ENCODE results near the gene ZNF317.
A peak's percentile ranks its signal among the peaks of the same experiment; 100 is the strongest.

ZNF317 gene

GRCh38 chr19:9140159-9140874, at the start of gene ZNF317:
Gene ZNF317 (plus strand): TSS chr19:9140397. CDS start chr19:9156017, 15,620 bp downstream.
- DNase-seq: peak; percentile 79

- no peak for DNase-seq
Observed at GRCh38 chr19:9107375-9107774, 32.8 kb upstream of the ZNF317 start, which contains the start of gene OR7G2. Gene OR7G2 (minus strand): TSS chr19:9107475. CDS start chr19:9103243, 4,232 bp downstream.

- no peak for DNase-seq
Observed at GRCh38 chr19:9109959-9110358, 30.2 kb upstream of the ZNF317 start.

- no peak for DNase-seq
Observed at GRCh38 chr19:9115307-9115813, 24.8 kb upstream of the ZNF317 start, which contains the start of gene OR7G1. Gene OR7G1 (minus strand): TSS chr19:9115763. CDS start chr19:9115763, 0 bp downstream.

- no peak for DNase-seq
Observed at GRCh38 chr19:9116547-9116946, 23.6 kb upstream of the ZNF317 start.

GRCh38 chr19:9126900-9127405, 13.2 kb upstream of the ZNF317 start, which contains the start of gene OR7G3:
Gene OR7G3 (minus strand): TSS chr19:9126950. CDS start chr19:9126950, 0 bp downstream.
- DNase-seq: no peak

GRCh38 chr19:9128171-9128570, 12.0 kb upstream of the ZNF317 start:
- DNase-seq: no peak

- no peak for DNase-seq
Observed at GRCh38 chr19:9130965-9131364, 9.2 kb upstream of the ZNF317 start.

- DNase-seq: no peak
Observed at GRCh38 chr19:9132422-9132821, 7.8 kb upstream of the ZNF317 start.

GRCh38 chr19:9139609-9140158, 513 bp upstream of the ZNF317 start:
- DNase-seq: no peak

- no peak for DNase-seq
Observed at GRCh38 chr19:9144920-9145319, 4.7 kb downstream of the ZNF317 start.

GRCh38 chr19:9146882-9147281, 6.7 kb downstream of the ZNF317 start:
- no peak for DNase-seq

GRCh38 chr19:9148697-9149096, 8.5 kb downstream of the ZNF317 start:
- no peak for DNase-seq

GRCh38 chr19:9149997-9150396, 9.8 kb downstream of the ZNF317 start:
- no peak for DNase-seq

- DNase-seq: no peak
Observed at GRCh38 chr19:9150650-9151049, 10.5 kb downstream of the ZNF317 start.

GRCh38 chr19:9151367-9151766, 11.2 kb downstream of the ZNF317 start:
- DNase-seq: no peak

GRCh38 chr19:9155591-9155990, 15.4 kb downstream of the ZNF317 start:
- DNase-seq: no peak

- no peak for DNase-seq
Observed at GRCh38 chr19:9156304-9156703, 16.1 kb downstream of the ZNF317 start.

- DNase-seq: no peak
Observed at GRCh38 chr19:9159891-9160290, 19.7 kb downstream of the ZNF317 start.

- no peak for DNase-seq
Observed at GRCh38 chr19:9161427-9161826, 21.2 kb downstream of the ZNF317 start.

- no peak for DNase-seq
Observed at GRCh38 chr19:9165261-9165660, 25.1 kb downstream of the ZNF317 start.

GRCh38 chr19:9166846-9167245, 26.6 kb downstream of the ZNF317 start:
- no peak for DNase-seq

GRCh38 chr19:9171393-9171991, 31.3 kb downstream of the ZNF317 start:
- no peak for DNase-seq

GRCh38 chr19:9175326-9175725, 35.1 kb downstream of the ZNF317 start:
- DNase-seq: no peak

Data from activated effector memory CD4-positive, alpha-beta T cell treated with Interleukin-2 at 50 U/mL for 16 hours (primary cell).